ENCODE data around the gene CYLD. TPM values are rescaled to one million over a fixed set of nuclear protein-coding genes. Genes with fewer than 3 reads are reported as not detected.

Gene CYLD
- total and polyA plus RNA-seq, 7 donors: 20.1 to 103 (median 50.5) TPM

DNA sequence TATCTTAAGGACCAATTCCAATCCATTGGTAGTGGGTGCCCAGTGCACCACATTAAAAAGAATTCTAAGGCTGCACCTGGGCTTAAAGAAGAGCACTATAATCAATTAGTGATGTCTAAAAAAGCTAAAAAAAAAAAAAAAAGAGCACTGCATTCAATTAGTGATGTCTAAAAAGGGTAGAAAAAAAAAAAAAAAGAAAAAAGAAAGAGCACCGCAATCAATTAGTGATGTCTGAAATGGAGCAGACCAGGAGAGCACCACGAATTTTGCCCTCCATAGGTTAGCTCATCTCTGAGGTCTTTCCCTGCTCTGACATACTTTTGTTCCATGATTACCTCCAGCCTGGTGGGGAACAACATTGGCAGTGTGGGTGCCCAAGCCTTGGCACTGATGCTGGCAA, 18.9 kb upstream of the CYLD start:
- Histone ChIP-seq H3K27ac (no peak overlapping the region), H3K27me3 (ENCODE audit: insufficient read depth in 3 of 3, low read length in 2 of 3) (peaks cover 0 to 3% (median 0%) of the 10 kb centered on the region in 3 donors), H3K4me1 (no peaks in the 10 kb centered on the region), H3K36me3 (ENCODE audit: insufficient read depth in 1 of 2, low read depth in 1 of 2) (no peaks in the 10 kb centered on the region), H3K4me3 (no peak overlapping the region), H3K9me3 (no peaks in the 10 kb centered on the region)
- ATAC-seq: no peak
- 89 to 93% (median 92%) methylated on average over 2 of the region's 2 CpGs for WGBS, 3 donors
- intact Hi-C loops (cut with DNase I): no loop called here
- TF ChIP-seq, protein P1, sequence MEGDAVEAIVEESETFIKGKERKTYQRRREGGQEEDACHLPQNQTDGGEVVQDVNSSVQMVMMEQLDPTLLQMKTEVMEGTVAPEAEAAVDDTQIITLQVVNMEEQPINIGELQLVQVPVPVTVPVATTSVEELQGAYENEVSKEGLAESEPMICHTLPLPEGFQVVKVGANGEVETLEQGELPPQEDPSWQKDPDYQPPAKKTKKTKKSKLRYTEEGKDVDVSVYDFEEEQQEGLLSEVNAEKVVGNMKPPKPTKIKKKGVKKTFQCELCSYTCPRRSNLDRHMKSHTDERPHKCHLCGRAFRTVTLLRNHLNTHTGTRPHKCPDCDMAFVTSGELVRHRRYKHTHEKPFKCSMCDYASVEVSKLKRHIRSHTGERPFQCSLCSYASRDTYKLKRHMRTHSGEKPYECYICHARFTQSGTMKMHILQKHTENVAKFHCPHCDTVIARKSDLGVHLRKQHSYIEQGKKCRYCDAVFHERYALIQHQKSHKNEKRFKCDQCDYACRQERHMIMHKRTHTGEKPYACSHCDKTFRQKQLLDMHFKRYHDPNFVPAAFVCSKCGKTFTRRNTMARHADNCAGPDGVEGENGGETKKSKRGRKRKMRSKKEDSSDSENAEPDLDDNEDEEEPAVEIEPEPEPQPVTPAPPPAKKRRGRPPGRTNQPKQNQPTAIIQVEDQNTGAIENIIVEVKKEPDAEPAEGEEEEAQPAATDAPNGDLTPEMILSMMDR (IDR thresholded peaks at IDR 0.05): no peak
- no peak for DNase-seq

DNA sequence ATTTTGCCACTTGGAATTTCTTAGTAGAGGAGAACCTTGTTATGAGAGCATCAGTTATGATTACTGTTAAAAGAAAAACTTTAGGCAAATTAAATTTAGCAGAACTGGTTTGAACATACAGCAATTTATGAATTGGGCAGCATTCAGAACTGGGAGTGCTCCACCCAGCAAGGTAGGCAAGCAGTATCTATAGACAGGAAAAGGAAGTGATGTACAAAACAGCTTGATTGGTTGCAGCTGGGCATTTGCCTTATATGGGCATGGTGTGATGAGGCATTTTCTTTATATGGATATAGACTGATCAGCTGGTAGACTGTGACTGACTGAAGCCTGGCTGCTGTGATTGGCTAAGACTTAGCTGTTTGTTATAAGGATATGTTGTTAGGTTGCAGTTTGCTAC, 17.6 kb upstream of the CYLD start:
- TF ChIP-seq, protein P1 (IDR thresholded peaks at IDR 0.05): no peak
- DNase-seq (no peak), ATAC-seq (no peak)
- H3K4me1 ChIP-seq: no peaks in the 10 kb centered on the region
- no peaks in the 10 kb centered on the region for H3K9me3 ChIP-seq
- H3K27me3 ChIP-seq (ENCODE audit: insufficient read depth in 3 of 3, low read length in 2 of 3): no peaks in the 10 kb centered on the region
- H3K27ac ChIP-seq: no peak overlapping the region
- intact Hi-C loops (cut with DNase I): no loop called here
- H3K36me3 ChIP-seq (ENCODE audit: insufficient read depth in 1 of 2, low read depth in 1 of 2): no peaks in the 10 kb centered on the region
- no peak overlapping the region for H3K4me3 ChIP-seq

DNA sequence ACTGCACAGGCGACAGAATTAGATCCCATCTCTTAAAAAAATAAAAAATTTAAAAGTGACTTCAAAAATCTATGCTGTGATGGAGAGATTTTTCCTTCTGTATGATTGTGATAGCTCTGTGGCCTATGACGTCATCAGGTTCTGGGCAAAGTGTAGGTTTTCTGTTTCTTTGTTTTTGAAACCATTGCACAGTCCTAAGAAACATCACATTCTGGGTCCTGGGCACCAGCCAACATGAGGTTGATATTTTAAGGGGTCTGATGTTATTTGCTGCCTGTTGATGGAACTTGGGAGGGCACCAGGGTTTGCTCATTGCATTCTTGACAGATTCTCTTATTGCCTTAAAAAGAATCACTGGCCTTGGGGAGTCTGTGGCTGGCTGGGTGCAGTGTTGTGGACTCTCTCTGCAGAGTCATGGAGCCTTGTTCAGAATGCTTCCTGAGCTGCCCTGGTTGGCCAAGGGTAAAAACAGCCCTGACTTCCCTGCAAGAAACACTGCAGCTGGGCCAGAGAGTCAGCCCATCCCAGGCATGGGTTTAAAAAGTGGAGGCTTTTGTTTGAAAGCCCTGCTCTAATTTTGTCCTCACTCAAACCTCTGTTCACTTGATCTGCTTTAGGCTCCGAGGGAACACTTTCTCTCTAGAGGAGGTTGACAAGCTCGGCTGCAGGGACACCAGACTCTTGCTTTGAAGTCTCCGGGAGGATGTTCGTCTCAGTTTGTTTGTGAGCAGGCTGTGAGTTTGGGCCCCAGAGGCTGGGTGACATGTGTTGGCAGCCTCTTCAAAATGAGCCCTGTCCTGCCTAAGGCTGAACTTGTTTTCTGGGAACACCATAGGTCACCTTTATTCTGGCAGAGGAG, 10.5 kb upstream of the CYLD start:
- H3K27me3 ChIP-seq (ENCODE audit: insufficient read depth in 3 of 3, low read length in 2 of 3): no peaks in the 10 kb centered on the region
- no peaks in the 10 kb centered on the region for H3K4me1 ChIP-seq
- 73 to 81% (median 78%) methylated on average over 6 of the region's 6 CpGs for WGBS, 3 donors
- ATAC-seq (no peak), DNase-seq (no peak)
- TF ChIP-seq, protein P1 (IDR thresholded peaks at IDR 0.05): no peak
- no peaks in the 10 kb centered on the region for H3K9me3 ChIP-seq
- H3K4me3 ChIP-seq: no peak overlapping the region
- H3K27ac ChIP-seq: no peak overlapping the region
- intact Hi-C loops (cut with DNase I): no loop called here
- no peaks in the 10 kb centered on the region for H3K36me3 ChIP-seq (ENCODE audit: insufficient read depth in 1 of 2, low read depth in 1 of 2)

DNA sequence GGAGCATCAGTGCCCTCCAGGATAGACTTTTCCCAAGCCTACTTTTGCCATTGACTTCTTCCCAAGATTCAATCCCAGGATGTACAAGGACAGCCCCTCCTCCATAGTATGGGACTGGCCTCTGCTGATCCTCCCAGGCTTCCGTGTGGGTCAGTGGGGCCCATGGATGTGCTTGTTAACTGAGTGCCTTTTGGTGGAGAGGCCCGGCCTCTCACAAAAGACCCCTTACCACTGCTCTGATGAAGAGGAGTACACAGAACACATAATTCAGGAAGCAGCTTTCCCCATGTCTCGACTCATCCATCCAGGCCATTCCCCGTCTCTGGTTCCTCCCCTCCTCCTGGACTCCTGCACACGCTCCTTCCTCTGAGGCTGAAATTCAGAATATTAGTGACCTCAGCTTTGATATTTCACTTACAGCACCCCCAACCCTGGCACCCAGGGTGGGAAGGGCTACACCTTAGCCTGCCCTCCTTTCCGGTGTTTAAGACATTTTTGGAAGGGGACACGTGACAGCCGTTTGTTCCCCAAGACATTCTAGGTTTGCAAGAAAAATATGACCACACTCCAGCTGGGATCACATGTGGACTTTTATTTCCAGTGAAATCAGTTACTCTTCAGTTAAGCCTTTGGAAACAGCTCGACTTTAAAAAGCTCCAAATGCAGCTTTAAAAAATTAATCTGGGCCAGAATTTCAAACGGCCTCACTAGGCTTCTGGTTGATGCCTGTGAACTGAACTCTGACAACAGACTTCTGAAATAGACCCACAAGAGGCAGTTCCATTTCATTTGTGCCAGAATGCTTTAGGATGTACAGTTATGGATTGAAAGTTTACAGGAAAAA, 9.7 kb upstream of the CYLD start:
- Histone ChIP-seq H3K36me3 (ENCODE audit: insufficient read depth in 1 of 2, low read depth in 1 of 2) (no peaks in the 10 kb centered on the region), H3K4me3 (no peak overlapping the region), H3K27me3 (ENCODE audit: insufficient read depth in 3 of 3, low read length in 2 of 3) (no peaks in the 10 kb centered on the region), H3K9me3 (no peaks in the 10 kb centered on the region), H3K4me1 (no peaks in the 10 kb centered on the region), H3K27ac (no peak overlapping the region)
- no peak for ATAC-seq
- 53 to 73% (median 64%) methylated on average over 10 of the region's 10 CpGs for WGBS, 3 donors
- DNase-seq: no peak
- intact Hi-C loops (cut with DNase I): no loop called here
- TF ChIP-seq, protein P1 (IDR thresholded peaks at IDR 0.05): no peak
